ENCODE measurements around the gene ATP6V0D1. TPM values are rescaled to one million over a fixed set of nuclear protein-coding genes. Genes with fewer than 3 reads are reported as not detected.

ATP6V0D1 gene
- total and polyA plus RNA-seq, 9 donors, result 32.5 to 113 (median 63.0) TPM

- peak in 2 of 5 donors; percentile 60 to 66 for DNase-seq
- Histone ChIP-seq H3K27ac (peak overlapping the region in 1 of 2 donors; percentile 32), H3K36me3 (no peaks in the 10 kb centered on the region), H3K9me3 (no peaks in the 10 kb centered on the region), H3K27me3 (no peaks in the 10 kb centered on the region), H3K4me3 (peak overlapping the region; percentile 47), H3K4me1 (ENCODE audit: insufficient read depth) (peaks cover 4% of the 10 kb centered on the region)
- 0 to 1% (median 1%) methylated on average over 40 to 53 of the region's 53 CpGs for WGBS, 3 donors
- TF ChIP-seq EP300 (IDR thresholded peaks at IDR 0.05), result no peak
- no peak for TF ChIP-seq POLR2A (IDR thresholded peaks at IDR 0.05)
- TF ChIP-seq CTCF (IDR thresholded peaks at IDR 0.05), result no peak
- intact Hi-C loops (cut with DNase I), result no loop called here
These were observed 50.4 kb downstream of the ATP6V0D1 start for GRCh38 chr16:67430504-67430976.

DNA sequence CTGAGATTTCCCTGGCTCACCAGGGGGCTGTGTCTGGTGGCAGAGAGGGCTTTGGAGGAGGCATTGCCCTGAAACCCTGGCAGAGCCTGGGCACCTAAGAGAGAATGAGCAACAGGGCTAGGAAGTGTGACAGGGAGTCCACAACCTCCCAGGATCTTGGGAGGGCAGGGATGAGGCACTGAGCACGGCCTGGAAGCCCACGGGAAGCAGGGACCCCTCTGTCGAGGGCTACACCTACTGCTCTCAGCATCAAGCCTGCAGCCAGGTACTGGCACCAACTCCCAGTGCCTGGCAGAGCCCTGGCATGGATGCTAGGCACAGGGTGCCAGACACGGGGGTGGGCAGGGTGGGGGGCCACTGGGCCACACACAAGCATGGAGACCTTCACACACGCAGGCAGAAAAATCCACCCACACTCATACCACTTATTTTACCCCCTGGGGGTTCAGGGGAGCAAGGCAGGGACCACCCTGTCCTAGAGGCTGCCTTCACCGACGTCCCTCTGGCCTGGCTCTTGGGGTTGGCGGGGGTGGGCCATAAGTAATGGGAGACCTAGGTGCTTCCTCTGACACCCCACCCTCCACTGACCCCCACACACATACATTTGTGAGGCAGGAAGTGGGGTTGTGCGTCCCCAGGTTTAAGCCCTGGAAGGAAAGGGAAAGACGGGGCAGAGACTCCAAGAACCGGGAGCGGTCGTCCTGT is 51.0 kb downstream of the ATP6V0D1 start:
- intact Hi-C loops (cut with DNase I), result loop anchor here (2.0 to 5.0 kb wide), 3 partner anchors 32 to 37 kb away; no protein-coding TSS in a partner anchor
- no peaks in the 10 kb centered on the region for H3K9me3 ChIP-seq
- no peaks in the 10 kb centered on the region for H3K27me3 ChIP-seq
- peak overlapping the region; percentile 47 for H3K4me3 ChIP-seq
- H3K27ac ChIP-seq, result peak overlapping the region in 1 of 2 donors; percentile 32
- H3K36me3 ChIP-seq, result no peaks in the 10 kb centered on the region
- 33 to 45% (median 44%) methylated on average over 13 of the region's 13 CpGs for WGBS, 3 donors
- peaks cover 4% of the 10 kb centered on the region for H3K4me1 ChIP-seq (ENCODE audit: insufficient read depth)
- TF ChIP-seq CTCF (IDR thresholded peaks at IDR 0.05), result no peak
- TF ChIP-seq POLR2A (IDR thresholded peaks at IDR 0.05), result no peak
- no peak for TF ChIP-seq EP300 (IDR thresholded peaks at IDR 0.05)
- no peak for DNase-seq

DNA sequence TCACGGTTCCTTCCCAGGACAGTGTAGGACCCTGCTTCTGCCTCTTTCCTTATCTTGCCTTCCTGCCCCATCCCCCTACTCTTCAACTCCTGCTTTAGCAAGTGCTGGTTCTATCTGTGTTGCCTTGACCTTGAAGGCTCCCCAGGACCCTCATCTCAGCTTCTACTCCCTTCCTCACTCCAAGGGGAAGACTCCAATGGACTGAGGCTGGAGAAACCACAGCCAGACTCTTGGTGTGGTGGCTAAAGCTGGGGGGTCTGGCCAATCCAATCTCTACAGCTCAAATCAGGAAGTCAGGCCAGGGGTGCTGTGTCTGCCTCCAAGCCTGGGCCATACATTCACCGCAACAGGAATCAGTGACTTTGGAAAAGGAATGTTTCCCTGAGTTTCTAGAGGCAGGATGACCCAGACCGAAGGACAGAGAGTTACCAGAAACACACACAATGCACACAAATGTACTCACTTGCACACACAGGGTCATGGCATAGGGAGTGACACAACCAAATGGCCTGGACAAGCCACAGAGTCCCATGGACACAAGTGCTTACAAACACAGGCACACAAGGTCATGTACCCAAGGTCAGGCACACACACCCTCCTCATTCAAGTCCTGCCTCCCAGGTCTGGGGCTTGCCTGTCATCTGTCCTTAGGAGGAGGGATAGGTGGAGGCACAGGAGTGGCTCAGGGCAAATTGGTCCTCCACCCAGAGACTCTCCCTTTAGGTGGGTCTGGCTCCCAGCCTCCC is 51.7 kb downstream of the ATP6V0D1 start:
- intact Hi-C loops (cut with DNase I), result loop anchor here (2.0 to 5.0 kb wide), 3 partner anchors 33 to 38 kb away; no protein-coding TSS in a partner anchor
- Histone ChIP-seq H3K4me3 (no peak overlapping the region), H3K27ac (no peak overlapping the region), H3K4me1 (ENCODE audit: insufficient read depth) (peaks cover 4% of the 10 kb centered on the region), H3K9me3 (no peaks in the 10 kb centered on the region), H3K27me3 (no peaks in the 10 kb centered on the region), H3K36me3 (no peaks in the 10 kb centered on the region)
- WGBS, 3 donors, result 84 to 97% (median 96%) methylated on average over 3 of the region's 3 CpGs
- peak in 1 of 5 donors; percentile 24 for DNase-seq
- TF ChIP-seq CTCF (IDR thresholded peaks at IDR 0.05) (no peak), POLR2A (IDR thresholded peaks at IDR 0.05) (no peak), EP300 (IDR thresholded peaks at IDR 0.05) (no peak)

- no peak overlapping the region for H3K4me3 ChIP-seq
- TF ChIP-seq CTCF (IDR thresholded peaks at IDR 0.05) (peak; percentile 65 to 94 (median 93)), POLR2A (IDR thresholded peaks at IDR 0.05) (no peak), EP300 (IDR thresholded peaks at IDR 0.05) (no peak)
- intact Hi-C loops (cut with DNase I), result loop anchor here (2.0 to 5.0 kb wide), 3 partner anchors 34 to 39 kb away; no protein-coding TSS in a partner anchor
- H3K9me3 ChIP-seq, result no peaks in the 10 kb centered on the region
- no peaks in the 10 kb centered on the region for H3K27me3 ChIP-seq
- peaks cover 4% of the 10 kb centered on the region for H3K4me1 ChIP-seq (ENCODE audit: insufficient read depth)
- DNase-seq, result peak; percentile 80 to 88 (median 84)
- 23 to 27% (median 26%) methylated on average over 11 of the region's 11 CpGs for WGBS, 3 donors
- no peak overlapping the region for H3K27ac ChIP-seq
- no peaks in the 10 kb centered on the region for H3K36me3 ChIP-seq
These were observed 52.7 kb downstream of the ATP6V0D1 start for GRCh38 chr16:67428146-67428731.
